Right lobe of liver (tissue), 4 donors: ENCODE data around the gene GPR78.

ENCODE experiments used
- CTCF ChIP-seq, 4 donors: fragments of 200-600 bp in 3 of 4; fragments of 450-650 bp in 1 of 4; IDR thresholded peaks; one replicate each; pipeline versions ENCODE4 v1.5.1 to v1.8.0; 2016 to 2022; ENCODE audit warnings: antibody characterized with exemption in 4 of 4, mild to moderate bottlenecking in 2 of 4
- POLR2A ChIP-seq: fragments of 450-650 bp; IDR thresholded peaks from one replicate; pipeline ENCODE4 v1.6.1; 2017; ENCODE audit warnings: antibody characterized with exemption, mild to moderate bottlenecking
- donor health status: DM: no; HTN: no; CAD: no.
- donor health status: DM: no; HTN: no; CAD: no.
- donor health status: DM: no; HTN: yes; CAD: no.

GRCh38 chr4:8534611-8535010 is 45.6 kb upstream of the GPR78 start:
- TF ChIP-seq POLR2A (no peak), CTCF (IDR thresholded peaks at IDR 0.05) (no peak)
